ENCODE data around the gene FAM168B. TPM values are rescaled to one million over a fixed set of nuclear protein-coding genes. Genes with fewer than 3 reads are reported as not detected.

Gene FAM168B
- total RNA-seq, 1 donor, result 88.1 TPM

Other genes with a start within 250 kb of the FAM168B start
- gene PLEKHB2, start 11.9 kb upstream of the FAM168B start, total RNA-seq, result 67.3 TPM
- under 0.01 TPM for gene POTEE, start 116.1 kb upstream of the FAM168B start, total RNA-seq